ENCODE measurements around the gene GFAP.

GRCh38 chr17:44905006-44906000 lies 10.0 kb downstream of the GFAP start:
- no peak for TF ChIP-seq POLR2AphosphoS5 (IDR thresholded peaks at IDR 0.05; ENCODE audit: borderline replicate concordance, low read depth, low read length)
- TF ChIP-seq EZH2 (IDR thresholded peaks at IDR 0.05), result no peak
- TF ChIP-seq FOXP2 (optimal IDR thresholded peaks at IDR 0.05; ENCODE audit: control extremely low read depth, extremely low read length, insufficient read depth), result no peak
